HepG2 (cell line): Measurements from ENCODE around the gene HNRNPA2B1. TPM values are rescaled to one million over a fixed set of nuclear protein-coding genes. Genes with fewer than 3 reads are reported as not detected.
"Not testable (repeated sequence)": the region's sequence is repeated elsewhere in the genome, so short reads cannot be mapped to it uniquely, and the experiment has no call there.

ENCODE experiments used
- ATAC-seq: fragments of 200-7000 bp; cut with Tn5 transposase; 3 replicates; pipeline ENCODE4 v1.9.1; 2020; ENCODE audit warnings: mild to moderate bottlenecking, moderate library complexity
- BruUV-seq: library from RNA; stranded (reverse); fragments of 400-500 nt; replicated peaks from 2 replicates; lab custom pipeline; 2021; lab: Mats Ljungman, UMichigan
- CTCF ChIA-PET: fragments of 300-600 bp; formaldehyde crosslinking; extraction: SDS; loops from one replicate; lab custom pipeline; 2021; ENCODE audit warnings: low total read pairs, inconsistent platforms, low intra/inter-chr PET ratio; lab: Yijun Ruan, JAX
- POLR2A ChIA-PET: fragments of 350-600 bp; sonication (Branson Sonifier 250); formaldehyde crosslinking; loops from one replicate; lab custom pipeline; 2020; ENCODE audit warnings: antibody characterized with exemption, inconsistent platforms; lab: Yijun Ruan, JAX
- DNase-seq: peaks from one replicate; pipeline ENCODE4 v3.0.0-alpha.2; 2015; ENCODE audit warnings: low spot score
- FAIRE-seq: peaks from 3 replicates; lab custom pipeline; 2011; peaks lifted over from hg19 to GRCh38; lab: Jason Lieb, UNC
- H2AFZ ChIP-seq: one replicate; pipeline ENCODE4 v1.6.1; 2011; ENCODE audit warnings: low read length, inconsistent platforms
- H3K27ac ChIP-seq: fragments of 300-600 bp; 3 replicates; pipeline ENCODE4 v1.8.0; 2011; ENCODE audit warnings: mixed run types, mild to moderate bottlenecking, mixed read lengths, low read length, inconsistent platforms; ENCODE audit not compliant: insufficient read depth; ENCODE audit errors: extremely low read length
- H3K27me3 ChIP-seq, 2 experiments: fragments of 200-600 bp in 1 of 2; 2 replicates in 1 of 2; 3 replicates in 1 of 2; pipeline versions ENCODE4 v1.6.0 to v1.8.0; 2011; ENCODE audit warnings: low read length in 2 of 2, mild to moderate bottlenecking in 2 of 2, moderate library complexity in 2 of 2, inconsistent platforms in 1 of 2; ENCODE audit not compliant: insufficient read depth in 2 of 2, control insufficient read depth in 1 of 2
- H3K36me3 ChIP-seq, 2 experiments: fragments of 200-600 bp in 1 of 2; replicated peaks in 1 of 2; 2 replicates in 1 of 2; 3 replicates in 1 of 2; pipeline versions ENCODE4 v1.5.1 to v1.8.0; 2011; ENCODE audit warnings: low read length in 2 of 2, inconsistent platforms in 1 of 2; ENCODE audit not compliant: insufficient read depth in 2 of 2, control insufficient read depth in 1 of 2
- H3K4me1 ChIP-seq: 2 replicates; pipeline ENCODE4 v1.5.1; 2012; ENCODE audit warnings: low read length, inconsistent platforms; ENCODE audit not compliant: insufficient read depth
- H3K4me2 ChIP-seq: 2 replicates; pipeline ENCODE4 v1.6.0; 2011; ENCODE audit warnings: low read depth, low read length, inconsistent platforms
- H3K4me3 ChIP-seq, 3 experiments: fragments of 200-600 bp in 1 of 3; sonication (generic), shearing (Covaris generic) in 1 of 3; replicated peaks in 1 of 3; 2 replicates each; pipeline ENCODE4 v1.5.1; 2011 to 2016; ENCODE audit warnings: low read length in 3 of 3, inconsistent platforms in 2 of 3, low read depth in 2 of 3, mild to moderate bottlenecking in 2 of 3, control low read depth in 1 of 3, mixed read lengths in 1 of 3; ENCODE audit not compliant: insufficient read depth in 1 of 3
- H3K79me2 ChIP-seq: one replicate; pipeline ENCODE4 v1.6.1; 2011; ENCODE audit warnings: low read length, inconsistent platforms; ENCODE audit not compliant: insufficient read depth
- H3K9ac ChIP-seq: 2 replicates; pipeline ENCODE4 v1.6.0; 2011; ENCODE audit warnings: mild to moderate bottlenecking, low read depth, low read length, inconsistent platforms; ENCODE audit not compliant: insufficient read depth
- H3K9me3 ChIP-seq: 2 replicates; pipeline ENCODE4 v1.5.1; 2012; ENCODE audit warnings: mild to moderate bottlenecking, low read length
- H4K20me1 ChIP-seq: 2 replicates; pipeline ENCODE4 v1.6.0; 2011; ENCODE audit warnings: inconsistent platforms, mild to moderate bottlenecking, low read length, moderate library complexity; ENCODE audit not compliant: insufficient read depth
- KDM2A ChIP-seq: sonication (generic); formaldehyde crosslinking; IDR thresholded peaks from 2 replicates; pipeline ENCODE4 v1.4.0; 2020; ENCODE audit warnings: low read depth, missing genetic modification reagents, borderline replicate concordance
- MIXL1 ChIP-seq: IDR thresholded peaks from 2 replicates; pipeline ENCODE4 v1.6.1; 2016
- PLRG1 ChIP-seq: fragments of 450-650 bp; conservative IDR thresholded peaks from 2 replicates; pipeline ENCODE4 v1.6.1; 2016
- POLR2AphosphoS2 ChIP-seq: IDR thresholded peaks from 2 replicates; pipeline ENCODE4 v1.6.1; 2011; ENCODE audit warnings: low read depth, low read length, improper control_type of control experiment
- POLR2G ChIP-seq: fragments of 200-400 bp; formaldehyde crosslinking; IDR thresholded peaks from 2 replicates; pipeline ENCODE4 v1.6.1; 2018; ENCODE audit warnings: mild to moderate bottlenecking, low read depth, low read length, moderate library complexity
- ZBTB7A ChIP-seq: sonication (generic); formaldehyde crosslinking; IDR thresholded peaks from 2 replicates; pipeline ENCODE4 v1.8.0; 2022; ENCODE audit warnings: mild to moderate bottlenecking, missing genetic modification reagents
- ZSCAN9 ChIP-seq: IDR thresholded peaks from 2 replicates; pipeline ENCODE4 v1.6.1; 2016; ENCODE audit warnings: borderline replicate concordance
- WGBS: methylation state at CpG from one replicate; pipeline ENCODE4 v1.1.6; 2017; ENCODE audit warnings: low lambda C conversion rate; 5-methylcytosine and 5-hydroxymethylcytosine counted together
- in situ Hi-C: cut with HindIII; loops from 2 replicates; pipeline ENCODE4 v1.10.0; 2017; ENCODE audit warnings: low pct_unique_long_range_greater_than_20kb; ENCODE audit not compliant: extremely low pct_ligation_motif_present
- intact Hi-C: fragments of 100-400 bp; cut with micrococcal nuclease; formaldehyde crosslinking; loops from one replicate; pipeline ENCODE4 v1.10.0; 2022; ENCODE audit not compliant: unreplicated experiment
- polyA plus RNA-seq, 8 experiments: library from polyadenylated mRNA; depleted of rRNA in 3 of 8; stranded (reverse) in 7 of 8; unstranded in 1 of 8; fragments of >200 nt; fragmentation: Illumina TruSeq in 4 of 8; extraction: Trizol in 4 of 8; gene quantifications; 2 replicates each; pipeline versions ENCODE4 v1.2.1 to v1.2.3, GENCODE V29; 2011 to 2016; ENCODE audit warnings: low read depth in 4 of 8, missing spikeins in 1 of 8, mixed read lengths in 1 of 8; ENCODE audit not compliant: insufficient read depth in 1 of 8
- total RNA-seq, 5 experiments: library from RNA; depleted of rRNA; stranded (reverse); fragments of >200 nt; fragmentation: Illumina TruSeq; extraction: Trizol; gene quantifications; 2 replicates each; pipeline ENCODE4 v1.2.3, GENCODE V29; 2016; ENCODE audit warnings: low read depth in 1 of 5
- TF ChIP-seq, protein P1 (sequence below): sonication (generic); IDR thresholded peaks from 2 replicates; pipeline ENCODE4 v1.6.1; 2016; ENCODE audit warnings: low read depth, borderline replicate concordance

The HNRNPA2B1 gene
- total and polyA plus RNA-seq, 2 of the 13 experiments (the other 11 are each of a cell fraction or from before 2014, with no cell fraction given) = 193 to 412 TPM

- no peaks in the 10 kb centered on the region for H3K79me2 ChIP-seq
- no peak for DNase-seq
- TF ChIP-seq, protein P1, sequence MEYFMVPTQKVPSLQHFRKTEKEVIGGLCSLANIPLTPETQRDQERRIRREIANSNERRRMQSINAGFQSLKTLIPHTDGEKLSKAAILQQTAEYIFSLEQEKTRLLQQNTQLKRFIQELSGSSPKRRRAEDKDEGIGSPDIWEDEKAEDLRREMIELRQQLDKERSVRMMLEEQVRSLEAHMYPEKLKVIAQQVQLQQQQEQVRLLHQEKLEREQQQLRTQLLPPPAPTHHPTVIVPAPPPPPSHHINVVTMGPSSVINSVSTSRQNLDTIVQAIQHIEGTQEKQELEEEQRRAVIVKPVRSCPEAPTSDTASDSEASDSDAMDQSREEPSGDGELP = no peak
- TF ChIP-seq ZBTB7A (no peak), KDM2A (0 out of 2 replicates have a peak, but pooled peaks have one; percentile 9), POLR2AphosphoS2 (peak; percentile 81), ZSCAN9 (no peak), POLR2G (peak; percentile 44; the same call in 1 of the 2 replicates), MIXL1 (no peak), PLRG1 (no peak)
- TF ChIP-seq, all 625 proteins: peak for 3
- BruUV-seq = no TSS peak
- ATAC-seq = peak; percentile 26
- H3K4me2 ChIP-seq = no peak overlapping the region
- in situ Hi-C loops = no loop called here
- no peak overlapping the region for H3K4me3 ChIP-seq
- no peaks in the 10 kb centered on the region for H3K36me3 ChIP-seq
- no peak overlapping the region for H2AFZ ChIP-seq
- H3K9ac ChIP-seq = no peak overlapping the region
- CTCF ChIA-PET = no interaction called here
- no peak for FAIRE-seq
- POLR2A ChIA-PET = no interaction called here
- H4K20me1 ChIP-seq = no peaks in the 10 kb centered on the region; the same call in 1 of the 2 replicates
- H3K27me3 ChIP-seq = no peaks in the 10 kb centered on the region
- no peaks in the 10 kb centered on the region for H3K9me3 ChIP-seq
- intact Hi-C loops = no loop called here
- WGBS = 90% methylated on average over 6 of the region's 7 CpGs
- H3K27ac ChIP-seq = no peak overlapping the region
- peaks cover 21% of the 10 kb centered on the region for H3K4me1 ChIP-seq
Measured at GRCh38 chr7:26178272-26178960, 22.1 kb downstream of the HNRNPA2B1 start.

- H4K20me1 ChIP-seq, H2AFZ ChIP-seq, BruUV-seq, H3K4me3 ChIP-seq, CTCF ChIA-PET, H3K36me3 ChIP-seq, ATAC-seq, DNase-seq, H3K9me3 ChIP-seq, in situ Hi-C loops, intact Hi-C loops, POLR2A ChIA-PET, H3K9ac ChIP-seq, H3K27ac ChIP-seq, FAIRE-seq, H3K4me2 ChIP-seq, H3K79me2 ChIP-seq, H3K27me3 ChIP-seq: not testable (repeated sequence)
- H3K4me1 ChIP-seq = peaks cover 13% of the 10 kb centered on the region; the same call in 1 of the 2 replicates
- WGBS = 95% methylated on average over 20 of the region's 20 CpGs
Measured at GRCh38 chr7:26177269-26177668, 23.3 kb downstream of the HNRNPA2B1 start.

DNA sequence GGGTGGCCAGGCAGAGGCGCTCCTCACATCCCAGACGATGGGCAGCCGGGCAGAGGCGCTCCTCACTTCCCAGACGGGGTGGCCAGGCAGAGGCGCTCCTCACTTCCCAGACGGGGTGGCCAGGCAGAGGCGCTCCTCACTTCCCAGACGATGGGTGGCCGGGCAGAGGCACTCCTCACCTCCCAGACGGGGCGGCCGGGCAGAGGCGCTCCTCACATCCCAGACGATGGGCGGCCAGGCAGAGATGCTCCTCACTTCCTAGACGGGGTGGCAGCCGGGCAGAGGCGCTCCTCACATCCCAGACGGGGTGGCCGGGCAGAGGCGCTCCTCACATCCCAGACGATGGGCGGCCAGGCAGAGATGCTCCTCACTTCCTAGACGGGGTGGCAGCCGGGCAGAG, 23.9 kb downstream of the HNRNPA2B1 start:
- CTCF ChIA-PET, H3K36me3 ChIP-seq, H2AFZ ChIP-seq, H4K20me1 ChIP-seq, H3K27me3 ChIP-seq, H3K4me3 ChIP-seq, H3K9me3 ChIP-seq, POLR2A ChIA-PET, H3K79me2 ChIP-seq, ATAC-seq, H3K4me2 ChIP-seq, FAIRE-seq, BruUV-seq, in situ Hi-C loops, intact Hi-C loops, H3K27ac ChIP-seq, DNase-seq, H3K9ac ChIP-seq: not testable (repeated sequence)
- H3K4me1 ChIP-seq = peaks cover 13% of the 10 kb centered on the region; the same call in 1 of the 2 replicates
- 95% methylated on average over 4 of the region's 26 CpGs for WGBS
